IMR-90 (cell line): ENCODE results near the gene APOC4. TPM values are rescaled to one million over a fixed set of nuclear protein-coding genes. Genes with fewer than 3 reads are reported as not detected.

Experiments
- polyA plus RNA-seq, 3 experiments: library from polyadenylated mRNA; depleted of rRNA; stranded (reverse); fragments of >200 nt; gene quantifications; 2 replicates each; pipeline ENCODE4 v1.2.3, GENCODE V29; 2012; ENCODE audit warnings: low replicate concordance in 1 of 3
- total RNA-seq: library from RNA; depleted of rRNA; stranded (reverse); fragments of >200 nt; gene quantifications from 2 replicates; pipeline ENCODE4 v1.2.3, GENCODE V29; 2012; rRNA removed

Gene APOC4
- total and polyA plus RNA-seq, 2 of the 4 experiments (the other 2 are of a cell fraction), result not detected

Other genes with a start within 250 kb of the APOC4 start
- gene CEACAM16, start 243.1 kb upstream of the APOC4 start, total RNA-seq, result not detected in 2 replicates
- not detected in 2 replicates for gene CEACAM16, start 243.1 kb upstream of the APOC4 start, polyA plus RNA-seq (2012; rRNA removed)
- 1.6 and 1.9 TPM in 2 replicates for gene BCL3, start 193.5 kb upstream of the APOC4 start, total RNA-seq
- 24.1 and 26.0 TPM in 2 replicates for gene BCL3, start 193.5 kb upstream of the APOC4 start, polyA plus RNA-seq (2012; rRNA removed)
- gene CBLC, start 164.3 kb upstream of the APOC4 start, total RNA-seq, result not detected in 2 replicates
- not detected in 2 replicates for gene CBLC, start 164.3 kb upstream of the APOC4 start, polyA plus RNA-seq (2012; rRNA removed)
- 2.3 and 2.8 TPM in 2 replicates for gene BCAM, start 133.1 kb upstream of the APOC4 start, total RNA-seq
- 27.5 and 35.7 TPM in 2 replicates for gene BCAM, start 133.1 kb upstream of the APOC4 start, polyA plus RNA-seq (2012; rRNA removed)
- 77.8 and 78.0 TPM in 2 replicates for gene NECTIN2, start 95.9 kb upstream of the APOC4 start, total RNA-seq
- 169 and 170 TPM in 2 replicates for gene NECTIN2, start 95.9 kb upstream of the APOC4 start, polyA plus RNA-seq (2012; rRNA removed)
- gene TOMM40, start 51.0 kb upstream of the APOC4 start, total RNA-seq, result 51.4 and 54.8 TPM in 2 replicates
- 62.6 and 71.9 TPM in 2 replicates for gene TOMM40, start 51.0 kb upstream of the APOC4 start, polyA plus RNA-seq (2012; rRNA removed)
- 0.18 TPM in 1 of 2 replicates, not detected in the other for gene APOE, start 36.4 kb upstream of the APOC4 start, total RNA-seq
- gene APOE, start 36.4 kb upstream of the APOC4 start, polyA plus RNA-seq (2012; rRNA removed), result 2.0 and 2.5 TPM in 2 replicates
- not detected in 2 replicates for gene APOC1, start 27.6 kb upstream of the APOC4 start, total RNA-seq
- 1.1 and 1.4 TPM in 2 replicates for gene APOC1, start 27.6 kb upstream of the APOC4 start, polyA plus RNA-seq (2012; rRNA removed)
- not detected in 2 replicates for gene APOC2, start 3.8 kb downstream of the APOC4 start, total RNA-seq
- not detected in 2 replicates for gene APOC2, start 3.8 kb downstream of the APOC4 start, polyA plus RNA-seq (2012; rRNA removed)
- gene CLPTM1, start 13.1 kb downstream of the APOC4 start, total RNA-seq, result 23.8 and 27.8 TPM in 2 replicates
- 88.8 and 93.2 TPM in 2 replicates for gene CLPTM1, start 13.1 kb downstream of the APOC4 start, polyA plus RNA-seq (2012; rRNA removed)
- 5.0 TPM in 2 replicates for gene RELB, start 59.2 kb downstream of the APOC4 start, total RNA-seq
- gene RELB, start 59.2 kb downstream of the APOC4 start, polyA plus RNA-seq (2012; rRNA removed), result 17.2 and 19.9 TPM in 2 replicates
- gene CLASRP, start 96.8 kb downstream of the APOC4 start, total RNA-seq, result 19.9 and 20.6 TPM in 2 replicates
- gene CLASRP, start 96.8 kb downstream of the APOC4 start, polyA plus RNA-seq (2012; rRNA removed), result 31.7 and 34.9 TPM in 2 replicates
- not detected in 2 replicates for gene ZNF296, start 134.2 kb downstream of the APOC4 start, total RNA-seq
- gene ZNF296, start 134.2 kb downstream of the APOC4 start, polyA plus RNA-seq (2012; rRNA removed), result 0.10 and 0.11 TPM in 2 replicates
- 19.7 and 27.2 TPM in 2 replicates for gene GEMIN7, start 137.0 kb downstream of the APOC4 start, total RNA-seq
- 52.8 and 53.0 TPM in 2 replicates for gene GEMIN7, start 137.0 kb downstream of the APOC4 start, polyA plus RNA-seq (2012; rRNA removed)
- gene PPP1R37, start 150.9 kb downstream of the APOC4 start, total RNA-seq, result 13.1 and 13.9 TPM in 2 replicates
- 18.5 and 20.8 TPM in 2 replicates for gene PPP1R37, start 150.9 kb downstream of the APOC4 start, polyA plus RNA-seq (2012; rRNA removed)
- gene NKPD1, start 218.7 kb downstream of the APOC4 start, total RNA-seq, result under 0.01 TPM in 2 replicates
- 0.09 and 0.14 TPM in 2 replicates for gene NKPD1, start 218.7 kb downstream of the APOC4 start, polyA plus RNA-seq (2012; rRNA removed)
- 3.1 and 4.1 TPM in 2 replicates for gene TRAPPC6A, start 236.0 kb downstream of the APOC4 start, total RNA-seq
- gene TRAPPC6A, start 236.0 kb downstream of the APOC4 start, polyA plus RNA-seq (2012; rRNA removed), result 11.9 and 13.4 TPM in 2 replicates
- 0.83 and 1.1 TPM in 2 replicates for gene BLOC1S3, start 236.5 kb downstream of the APOC4 start, total RNA-seq
- 4.7 and 4.9 TPM in 2 replicates for gene BLOC1S3, start 236.5 kb downstream of the APOC4 start, polyA plus RNA-seq (2012; rRNA removed)